ENCODE data around the gene ADGRB2. TPM values are rescaled to one million over a fixed set of nuclear protein-coding genes. Genes with fewer than 3 reads are reported as not detected.

The ADGRB2 gene
- total and polyA plus RNA-seq, 2 donors, result 6.1 to 13.4 TPM

DNA sequence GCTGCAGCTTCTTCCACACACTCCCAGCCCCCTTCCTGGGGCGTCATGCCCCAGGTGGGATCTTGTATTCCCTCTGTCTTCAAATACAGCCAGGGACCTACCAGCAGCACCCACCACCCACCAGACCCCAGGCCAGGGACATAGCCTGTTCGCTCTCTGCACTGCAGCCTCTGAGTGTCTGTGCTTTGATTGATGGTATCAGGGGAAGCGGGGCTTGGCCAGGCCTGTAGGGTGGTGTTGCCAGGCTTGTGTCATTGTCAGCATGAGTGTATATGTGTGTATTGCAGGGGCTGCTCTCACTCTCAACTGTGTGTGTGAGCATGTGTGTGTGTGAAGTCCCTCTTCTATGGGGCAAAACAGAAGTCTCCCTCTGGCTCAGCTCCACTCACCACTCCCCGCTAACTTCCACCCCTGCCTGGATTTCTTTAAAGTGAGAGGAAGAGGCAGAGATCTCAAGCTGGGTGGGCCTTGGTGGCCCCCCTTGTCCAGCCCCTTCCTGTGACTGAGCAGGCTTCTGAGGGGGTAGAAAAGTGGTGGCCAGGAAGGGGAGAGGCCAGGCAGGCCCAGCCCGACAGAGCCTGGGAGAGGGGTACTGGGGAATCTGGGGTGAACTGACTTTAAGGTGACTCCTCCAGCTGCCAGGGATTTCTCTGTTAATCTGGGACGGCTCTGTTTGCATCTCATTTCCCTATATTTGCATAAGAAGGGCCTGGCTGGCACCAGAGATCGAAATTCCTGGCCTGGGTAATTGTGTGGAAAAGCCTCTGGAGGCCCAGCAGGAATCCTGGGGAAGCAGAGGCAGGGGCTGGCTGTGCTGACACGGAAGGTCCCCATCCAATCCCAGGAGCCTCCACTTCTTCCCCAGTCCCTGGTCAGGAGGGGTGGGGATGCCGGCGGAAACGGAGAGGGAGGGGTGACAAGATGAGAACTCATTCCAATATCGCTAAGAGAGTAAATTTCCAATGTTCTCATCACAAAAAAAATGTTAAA, 18.6 kb upstream of the ADGRB2 start:
- Histone ChIP-seq H3K36me3 (ENCODE audit: insufficient read depth) (no peaks in the 10 kb centered on the region), H3K4me3 (ENCODE audit: low read depth, low read length) (no peak overlapping the region), H3K4me1 (ENCODE audit: insufficient read depth) (no peaks in the 10 kb centered on the region), H3K27ac (ENCODE audit: low read depth) (no peak overlapping the region)
- WGBS, result 64% methylated on average over 12 of the region's 12 CpGs
- DNase-seq (ENCODE audit: extremely low spot score), result no peak

DNA sequence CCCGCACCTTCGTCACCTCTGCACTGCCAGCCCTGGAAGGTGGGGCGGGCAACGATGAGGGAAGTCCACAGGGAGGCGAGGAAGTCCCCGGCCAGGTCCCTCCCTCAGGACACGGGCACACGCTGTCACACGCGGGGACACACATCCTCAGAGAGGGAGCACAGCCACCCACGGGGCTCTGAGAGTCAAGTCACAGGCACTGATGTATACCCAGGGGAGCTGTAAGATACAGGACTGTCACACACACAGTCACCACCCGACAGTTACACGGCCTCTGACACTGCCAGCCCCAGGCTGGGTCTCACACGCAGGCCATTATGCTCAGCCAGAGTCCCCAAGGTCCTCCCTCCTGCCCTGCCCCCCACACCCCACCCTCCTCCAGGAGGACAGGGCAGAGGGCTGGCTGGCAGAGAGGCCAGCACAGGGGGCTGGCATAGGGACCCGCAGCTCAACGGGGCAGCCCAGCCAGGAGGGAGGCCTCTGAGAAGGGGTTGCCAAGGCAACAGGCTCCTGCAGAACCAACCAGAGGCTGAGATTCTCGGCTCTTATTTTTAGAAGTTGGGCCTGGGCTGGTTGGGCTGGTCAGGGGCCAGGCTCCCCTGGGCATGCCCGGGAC, 17.7 kb upstream of the ADGRB2 start:
- Histone ChIP-seq H3K27ac (ENCODE audit: low read depth) (no peak overlapping the region), H3K4me1 (ENCODE audit: insufficient read depth) (no peaks in the 10 kb centered on the region), H3K36me3 (ENCODE audit: insufficient read depth) (no peaks in the 10 kb centered on the region), H3K4me3 (ENCODE audit: low read depth, low read length) (no peak overlapping the region)
- no peak for DNase-seq (ENCODE audit: extremely low spot score)
- 53% methylated on average over 18 of the region's 18 CpGs for WGBS

DNA sequence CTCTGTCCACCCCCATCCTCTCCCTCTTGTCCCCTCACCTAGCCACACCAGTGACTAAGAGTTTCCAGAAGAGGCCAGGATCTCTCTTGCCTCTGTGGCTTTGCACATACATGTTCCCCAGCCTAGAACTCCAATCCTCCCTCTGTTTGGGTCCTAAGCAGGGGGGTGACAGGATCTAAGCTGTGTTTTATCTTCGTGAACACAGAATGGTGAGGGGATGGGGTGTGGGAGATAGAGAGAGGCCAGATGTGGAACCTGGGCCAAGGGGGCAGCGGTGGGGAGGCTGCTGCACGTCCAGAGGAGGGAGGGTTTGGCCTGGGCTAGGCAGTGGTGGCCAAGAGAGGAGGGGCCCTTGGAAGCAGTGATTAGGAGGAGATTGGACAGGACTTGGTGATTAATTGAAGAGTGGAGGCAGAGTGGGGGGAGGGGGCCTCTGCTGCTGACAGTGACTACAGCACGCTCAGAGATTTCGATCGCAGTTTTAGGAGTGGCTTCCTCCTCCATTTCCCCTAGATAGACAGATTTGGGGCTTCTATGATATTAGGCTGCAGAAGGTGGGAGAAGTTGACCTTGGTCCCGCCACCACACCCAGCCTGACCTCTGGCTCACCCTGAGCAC, 17.1 kb upstream of the ADGRB2 start:
- H3K4me3 ChIP-seq (ENCODE audit: low read depth, low read length), result no peak overlapping the region
- no peak for DNase-seq (ENCODE audit: extremely low spot score)
- H3K27ac ChIP-seq (ENCODE audit: low read depth), result no peak overlapping the region
- no peaks in the 10 kb centered on the region for H3K36me3 ChIP-seq (ENCODE audit: insufficient read depth)
- H3K4me1 ChIP-seq (ENCODE audit: insufficient read depth), result no peaks in the 10 kb centered on the region
- 52% methylated on average over 7 of the region's 7 CpGs for WGBS

DNA sequence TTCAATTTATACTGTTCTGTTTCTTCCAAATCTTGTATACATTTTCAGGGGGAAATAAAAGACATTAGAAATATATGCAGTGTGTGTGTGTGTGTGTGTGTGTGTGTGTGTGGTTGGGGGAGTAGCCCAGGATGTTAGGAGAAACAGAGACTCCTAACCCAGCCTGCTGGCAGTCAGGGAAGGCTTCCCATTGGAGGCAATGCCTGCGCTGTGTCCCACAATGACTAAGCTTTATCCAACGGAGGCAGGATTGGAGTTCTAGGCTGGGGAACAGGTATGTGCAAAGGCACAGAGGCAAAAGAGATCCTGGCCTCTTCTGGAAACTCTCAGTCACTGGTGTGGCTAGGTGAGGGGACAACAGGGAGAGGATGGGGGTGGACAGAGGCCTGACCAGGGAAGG, 16.5 kb upstream of the ADGRB2 start:
- 79% methylated on average over 2 of the region's 2 CpGs for WGBS
- no peaks in the 10 kb centered on the region for H3K36me3 ChIP-seq (ENCODE audit: insufficient read depth)

DNA sequence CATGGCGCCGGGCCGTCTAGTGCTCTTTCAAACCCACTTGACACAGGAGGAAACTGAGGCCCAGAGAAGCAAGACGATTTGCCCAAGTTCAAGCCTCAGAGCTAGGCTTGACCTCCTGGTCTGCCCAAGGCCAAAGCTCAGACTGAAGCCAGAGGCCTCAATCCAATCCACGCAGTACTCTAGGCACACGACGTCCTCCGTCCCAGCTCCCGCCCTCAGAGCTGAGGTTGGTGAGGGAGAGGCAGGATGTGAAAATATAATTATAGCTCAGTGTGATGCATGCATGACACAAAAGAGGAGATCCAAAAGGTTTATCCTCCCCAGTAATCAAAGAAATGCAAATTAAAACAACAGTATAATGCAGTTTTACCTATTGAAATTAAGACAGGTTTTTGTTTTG, 15.5 kb upstream of the ADGRB2 start:
- H3K4me3 ChIP-seq (ENCODE audit: low read depth, low read length), result no peak overlapping the region
- no peak for DNase-seq (ENCODE audit: extremely low spot score)
- H3K27ac ChIP-seq (ENCODE audit: low read depth), result no peak overlapping the region
- no peaks in the 10 kb centered on the region for H3K36me3 ChIP-seq (ENCODE audit: insufficient read depth)
- 91% methylated on average over 9 of the region's 9 CpGs for WGBS
- H3K4me1 ChIP-seq (ENCODE audit: insufficient read depth), result no peaks in the 10 kb centered on the region

More for the DNA sequence above, 16.5 kb upstream of the ADGRB2 start:
- Histone ChIP-seq H3K4me1 (ENCODE audit: insufficient read depth) (no peaks in the 10 kb centered on the region), H3K4me3 (ENCODE audit: low read depth, low read length) (no peak overlapping the region), H3K27ac (ENCODE audit: low read depth) (no peak overlapping the region)
- no peak for DNase-seq (ENCODE audit: extremely low spot score)

DNA sequence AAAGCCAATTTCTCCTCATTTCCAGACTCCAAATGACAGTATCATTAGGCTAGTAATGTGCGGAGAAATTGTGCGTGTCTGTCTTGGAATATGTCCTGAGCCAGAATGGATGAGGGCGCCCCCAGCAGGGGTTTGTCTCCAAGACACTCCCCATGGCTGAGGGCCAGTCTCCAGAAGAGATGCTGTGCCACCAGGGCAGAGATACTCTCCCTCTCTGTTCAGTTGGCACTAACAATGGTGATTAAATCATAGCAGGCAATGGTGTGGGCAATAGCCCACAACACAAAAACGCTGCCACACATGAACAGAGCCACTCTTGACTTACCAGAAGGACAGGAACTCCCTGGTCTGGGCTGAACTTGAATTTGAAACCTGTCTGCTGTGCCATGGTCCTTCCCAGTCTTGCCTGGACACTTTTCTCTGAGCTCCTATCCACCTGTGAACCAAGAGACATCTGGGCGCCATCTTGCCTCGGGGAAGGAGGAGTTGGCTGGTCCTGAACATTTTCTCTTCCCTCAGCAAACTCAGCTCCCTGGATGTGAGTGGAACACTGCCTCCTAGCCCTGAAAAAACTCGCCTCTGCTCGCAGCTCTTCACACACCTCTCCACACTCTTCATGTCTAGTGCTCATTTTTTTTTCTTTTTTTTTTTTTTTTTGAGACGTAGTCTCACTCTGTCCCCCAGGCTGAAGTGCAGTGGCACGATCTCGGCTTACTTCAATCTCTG, 14.8 kb upstream of the ADGRB2 start:
- no peak overlapping the region for H3K4me3 ChIP-seq (ENCODE audit: low read depth, low read length)
- H3K4me1 ChIP-seq (ENCODE audit: insufficient read depth), result no peaks in the 10 kb centered on the region
- H3K36me3 ChIP-seq (ENCODE audit: insufficient read depth), result no peaks in the 10 kb centered on the region
- DNase-seq (ENCODE audit: extremely low spot score), result no peak
- WGBS, result 95% methylated on average over 11 of the region's 11 CpGs
- H3K27ac ChIP-seq (ENCODE audit: low read depth), result no peak overlapping the region

DNA sequence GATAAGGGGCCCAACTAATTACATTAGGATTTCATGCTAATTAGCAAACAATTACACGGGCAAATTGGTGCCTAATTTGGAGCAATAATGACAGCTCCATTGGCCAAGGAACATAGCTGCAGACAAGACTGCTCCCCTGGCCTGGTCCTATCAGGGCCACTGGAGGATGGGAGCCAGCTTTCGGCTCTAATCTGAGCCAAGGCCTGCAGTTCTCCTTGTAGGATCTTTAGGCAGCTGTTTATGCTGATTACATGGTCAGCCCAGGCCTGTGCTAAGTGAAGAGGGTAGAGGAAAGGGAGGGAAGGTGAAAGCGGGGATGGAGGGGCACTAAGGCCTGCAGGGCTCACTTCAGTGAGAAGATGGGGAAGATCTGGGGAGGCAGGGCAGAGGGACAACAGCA, 12.4 kb upstream of the ADGRB2 start:
- DNase-seq (ENCODE audit: extremely low spot score), result no peak
- H3K4me3 ChIP-seq (ENCODE audit: low read depth, low read length), result no peak overlapping the region
- H3K36me3 ChIP-seq (ENCODE audit: insufficient read depth), result no peaks in the 10 kb centered on the region
- no peak overlapping the region for H3K27ac ChIP-seq (ENCODE audit: low read depth)
- WGBS, result 71% methylated on average over 3 of the region's 3 CpGs
- H3K4me1 ChIP-seq (ENCODE audit: insufficient read depth), result no peaks in the 10 kb centered on the region

DNA sequence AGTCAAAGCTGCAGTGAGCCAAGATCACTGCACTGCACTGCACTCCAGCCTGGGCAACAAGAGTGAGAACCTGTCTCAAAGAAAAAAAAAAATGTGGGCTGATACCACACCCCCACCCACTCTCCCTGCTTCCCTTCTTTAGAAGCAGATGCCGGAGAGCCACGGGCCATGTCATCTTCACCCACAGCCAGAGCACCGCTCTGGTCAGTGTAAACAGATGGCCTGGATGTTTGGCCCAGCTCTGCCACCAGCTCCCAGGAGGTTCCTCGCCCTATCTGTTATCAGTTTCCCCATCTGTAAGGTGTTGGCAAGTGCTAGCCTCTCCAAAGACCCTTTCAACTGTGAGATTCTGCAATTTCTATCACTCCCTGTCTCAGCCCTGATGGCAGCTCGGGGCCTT, 11.9 kb upstream of the ADGRB2 start:
- Histone ChIP-seq H3K27ac (ENCODE audit: low read depth) (no peak overlapping the region), H3K4me1 (ENCODE audit: insufficient read depth) (no peaks in the 10 kb centered on the region), H3K36me3 (ENCODE audit: insufficient read depth) (no peaks in the 10 kb centered on the region), H3K4me3 (ENCODE audit: low read depth, low read length) (no peak overlapping the region)
- 86% methylated on average over 5 of the region's 5 CpGs for WGBS
- no peak for DNase-seq (ENCODE audit: extremely low spot score)

DNA sequence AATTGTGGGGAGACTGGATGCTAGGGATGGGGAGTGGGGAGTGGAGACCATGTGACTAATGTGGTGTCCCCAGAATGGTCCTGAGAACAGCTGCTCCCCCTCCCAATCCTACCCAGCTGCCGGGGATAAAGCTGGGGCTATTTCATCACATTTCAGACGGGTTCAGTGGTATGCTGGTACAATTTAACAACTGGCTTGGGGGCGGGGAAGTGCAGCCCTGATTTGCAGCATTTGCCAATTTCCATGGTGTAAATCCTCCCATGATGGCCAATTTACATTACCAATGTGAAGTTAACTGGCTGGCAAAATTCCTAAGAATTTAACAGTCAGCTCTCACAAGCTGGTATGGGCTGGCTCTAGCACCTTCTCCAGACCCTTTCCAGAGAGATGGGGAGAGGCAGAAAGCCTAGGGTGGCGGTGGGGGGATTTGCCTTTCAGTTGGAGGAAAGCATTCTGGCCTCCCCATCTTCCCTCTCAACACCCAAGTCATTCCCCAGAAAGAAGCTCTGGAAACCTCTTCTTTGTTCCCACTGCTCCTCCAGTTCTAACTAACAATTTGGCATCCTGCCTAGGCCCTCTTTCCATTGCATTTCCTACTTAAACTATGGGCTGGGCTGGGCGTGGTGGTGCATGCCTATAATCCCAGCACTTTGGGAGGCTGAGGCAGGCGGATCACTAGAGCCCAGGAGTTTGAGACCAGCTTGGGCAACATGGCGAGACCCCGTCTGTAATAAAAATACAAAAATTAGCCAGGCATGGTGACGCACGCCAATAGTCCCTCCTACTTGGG, 11.3 kb upstream of the ADGRB2 start:
- no peak overlapping the region for H3K27ac ChIP-seq (ENCODE audit: low read depth)
- DNase-seq (ENCODE audit: extremely low spot score), result no peak
- WGBS, result 88% methylated on average over 10 of the region's 10 CpGs
- H3K4me1 ChIP-seq (ENCODE audit: insufficient read depth), result no peaks in the 10 kb centered on the region
- H3K36me3 ChIP-seq (ENCODE audit: insufficient read depth), result no peaks in the 10 kb centered on the region
- no peak overlapping the region for H3K4me3 ChIP-seq (ENCODE audit: low read depth, low read length)

DNA sequence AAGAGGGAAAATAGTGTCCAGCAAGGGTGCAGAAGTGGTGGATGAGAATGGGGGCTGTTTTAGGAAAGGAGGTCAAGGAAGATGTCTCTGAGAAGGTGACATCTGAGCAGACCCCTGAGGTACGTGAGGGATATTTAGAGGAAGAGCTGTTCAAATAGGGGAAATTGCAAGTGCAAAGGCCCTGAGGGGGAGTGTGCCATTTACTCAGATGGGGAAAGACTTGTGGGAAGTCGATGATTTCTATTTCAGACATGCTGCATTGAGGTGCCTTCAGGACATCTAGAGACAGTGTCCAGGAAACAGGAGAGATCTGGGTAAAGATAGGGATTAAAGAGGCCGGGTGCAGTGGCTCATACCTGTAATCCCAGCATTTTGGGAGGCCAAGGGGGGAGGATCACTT, 10.4 kb upstream of the ADGRB2 start:
- Histone ChIP-seq H3K4me1 (ENCODE audit: insufficient read depth) (no peaks in the 10 kb centered on the region), H3K27ac (ENCODE audit: low read depth) (no peak overlapping the region), H3K36me3 (ENCODE audit: insufficient read depth) (no peaks in the 10 kb centered on the region), H3K4me3 (ENCODE audit: low read depth, low read length) (no peak overlapping the region)
- 80% methylated on average over 3 of the region's 3 CpGs for WGBS
- no peak for DNase-seq (ENCODE audit: extremely low spot score)

DNA sequence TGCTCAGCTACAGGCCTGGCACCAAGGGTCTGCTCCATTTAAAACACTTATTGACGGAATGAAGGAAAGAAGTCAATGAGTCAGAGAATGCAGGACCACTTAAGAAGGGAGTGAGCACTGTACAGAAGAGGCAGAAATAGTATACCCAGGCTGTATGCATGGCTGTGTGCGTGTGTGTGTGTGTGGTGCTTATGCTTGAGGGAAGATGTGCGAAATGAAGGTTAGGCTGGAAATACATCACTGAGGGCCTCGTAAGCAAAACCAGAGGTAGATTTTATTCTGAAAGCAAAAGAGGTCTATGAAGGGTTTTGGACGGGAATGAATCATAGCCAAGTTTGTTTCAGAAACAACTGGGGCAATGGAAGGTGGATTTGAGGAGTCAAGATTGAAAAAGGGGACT, 9.7 kb upstream of the ADGRB2 start:
- Histone ChIP-seq H3K27ac (ENCODE audit: low read depth) (no peak overlapping the region), H3K4me1 (ENCODE audit: insufficient read depth) (no peaks in the 10 kb centered on the region), H3K4me3 (ENCODE audit: low read depth, low read length) (no peak overlapping the region), H3K36me3 (ENCODE audit: insufficient read depth) (no peaks in the 10 kb centered on the region)
- WGBS, result 91% methylated on average over 5 of the region's 5 CpGs
- DNase-seq (ENCODE audit: extremely low spot score), result no peak

DNA sequence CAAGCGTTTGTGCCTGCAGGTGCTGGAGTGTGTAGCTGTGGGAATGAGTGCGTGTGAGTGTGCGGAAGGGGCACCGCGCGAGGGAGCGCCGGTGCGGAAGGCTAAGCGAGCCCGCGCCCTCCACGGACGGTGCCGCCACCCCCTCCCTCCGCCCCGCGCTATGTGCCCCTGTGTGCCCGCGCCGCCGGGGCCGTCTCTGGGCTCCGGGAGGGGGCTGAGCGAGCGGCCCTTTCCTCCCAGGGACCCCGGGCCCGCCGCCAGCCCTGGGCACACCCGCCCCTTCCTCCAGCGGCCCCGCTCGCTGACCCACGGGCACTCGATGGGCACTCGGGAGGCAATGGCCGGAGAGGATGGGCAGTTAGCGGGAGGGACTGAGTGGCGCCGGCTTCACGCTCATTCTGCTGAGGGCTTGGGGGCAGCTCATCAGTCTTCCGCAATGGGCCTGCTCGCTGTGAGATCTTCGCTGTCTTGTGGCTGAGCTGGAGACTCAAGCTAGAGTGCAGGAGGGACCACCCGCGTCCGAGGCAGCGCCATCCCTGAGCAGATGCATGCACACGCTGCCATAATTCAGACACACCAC, 8.6 kb upstream of the ADGRB2 start:
- Histone ChIP-seq H3K27ac (ENCODE audit: low read depth) (no peak overlapping the region), H3K36me3 (ENCODE audit: insufficient read depth) (no peaks in the 10 kb centered on the region), H3K4me3 (ENCODE audit: low read depth, low read length) (no peak overlapping the region), H3K4me1 (ENCODE audit: insufficient read depth) (no peaks in the 10 kb centered on the region)
- WGBS, result 16% methylated on average over 49 of the region's 49 CpGs
- no peak for DNase-seq (ENCODE audit: extremely low spot score)

Measured in urinary bladder (tissue), 4 donors.